K562 (cell line): Measurements from ENCODE around the gene OTUD5. TPM values are rescaled to one million over a fixed set of nuclear protein-coding genes. Genes with fewer than 3 reads are reported as not detected.
A peak's percentile ranks its signal among the peaks of the same experiment; 100 is the strongest.

Experiments
- ATF1 ChIP-seq, 2 experiments: fragments of 450-650 bp in 1 of 2; IDR thresholded peaks; 2 replicates each; pipeline ENCODE4 v1.6.1; 2016; ENCODE audit warnings: missing compliant biosample characterization in 1 of 2, missing genetic modification characterization in 1 of 2
- CGGBP1 ChIP-seq: fragments of 250-450 bp; sonication (Bioruptor Pico); IDR thresholded peaks from 2 replicates; pipeline ENCODE4 v1.9.0; 2021; ENCODE audit warnings: mild to moderate bottlenecking
- E4F1 ChIP-seq: fragments of 250-450 bp; sonication (Bioruptor Pico); IDR thresholded peaks from 2 replicates; pipeline ENCODE4 v1.5.0; 2021; ENCODE audit warnings: mild to moderate bottlenecking, borderline replicate concordance
- IRF1 ChIP-seq: sonication (generic); formaldehyde crosslinking; IDR thresholded peaks from 2 replicates; pipeline ENCODE4 v1.8.0; 2022; ENCODE audit warnings: missing genetic modification reagents, mild to moderate bottlenecking, borderline replicate concordance
- MAFK ChIP-seq: IDR thresholded peaks from 2 replicates; pipeline ENCODE4 v1.6.1; 2011; ENCODE audit warnings: low read length, improper control_type of control experiment
- MECOM ChIP-seq: fragments of 250-450 bp; sonication (Bioruptor Pico); IDR thresholded peaks from 2 replicates; pipeline ENCODE4 v1.8.0; 2022; ENCODE audit warnings: inconsistent platforms
- MEIS2 ChIP-seq: fragments of 450-650 bp; IDR thresholded peaks from 2 replicates; pipeline ENCODE4 v1.6.1; 2014; ENCODE audit warnings: mild to moderate bottlenecking; ENCODE audit not compliant: partially characterized antibody
- NFRKB ChIP-seq: fragments of 450-650 bp; IDR thresholded peaks from 2 replicates; pipeline ENCODE4 v1.6.1; 2016; ENCODE audit warnings: low read depth
- NR2C1 ChIP-seq, 2 experiments: fragments of 450-650 bp; IDR thresholded peaks; 2 replicates each; pipeline ENCODE4 v1.6.1; 2017; ENCODE audit warnings: mild to moderate bottlenecking in 2 of 2, antibody characterized with exemption in 1 of 2, inconsistent platforms in 1 of 2, missing compliant biosample characterization in 1 of 2, missing genetic modification characterization in 1 of 2
- PCBP1 ChIP-seq: fragments of 200-400 bp; formaldehyde crosslinking; IDR thresholded peaks from 2 replicates; pipeline ENCODE4 v1.6.1; 2018; ENCODE audit warnings: mild to moderate bottlenecking, low read depth, low read length; ENCODE audit not compliant: poor library complexity, severe bottlenecking
- POLR2AphosphoS2 ChIP-seq: IDR thresholded peaks from 2 replicates; pipeline ENCODE4 v1.6.1; 2012; ENCODE audit warnings: low read length, improper control_type of control experiment
- SMAD1 ChIP-seq: fragments of 150-350 bp; IDR thresholded peaks from 2 replicates; pipeline ENCODE4 v1.6.1; 2014; ENCODE audit warnings: low read length, low read depth; ENCODE audit not compliant: partially characterized antibody
- SP1 ChIP-seq: sonication (generic); formaldehyde crosslinking; IDR thresholded peaks from 2 replicates; pipeline ENCODE4 v1.8.1; 2022; ENCODE audit warnings: mild to moderate bottlenecking, missing genetic modification reagents
- ZNF324 ChIP-seq: fragments of 250-450 bp; sonication (Bioruptor Pico); IDR thresholded peaks from 2 replicates; pipeline ENCODE4 v1.4.0; 2020; ENCODE audit warnings: mild to moderate bottlenecking
- ZNF436 ChIP-seq: fragments of 250-450, 450-650 bp; sonication (Bioruptor Pico); formaldehyde crosslinking; IDR thresholded peaks from 2 replicates; pipeline ENCODE4 v1.7.0; 2020; ENCODE audit warnings: mild to moderate bottlenecking
- ZNF449 ChIP-seq: fragments of 250-450 bp; sonication (Bioruptor Pico); IDR thresholded peaks from 2 replicates; pipeline ENCODE4 v1.8.0; 2022; ENCODE audit warnings: moderate library complexity, mild to moderate bottlenecking, inconsistent platforms
- ZNF639 ChIP-seq, 2 experiments: fragments of 200-800 bp in 1 of 2; sonication (Bioruptor generic) in 1 of 2; sonication (generic) in 1 of 2; formaldehyde crosslinking in 1 of 2; IDR thresholded peaks in 1 of 2; conservative IDR thresholded peaks in 1 of 2; 2 replicates each; pipeline versions ENCODE4 v1.5.0 to v1.6.1; 2016 to 2020; ENCODE audit warnings: missing compliant biosample characterization in 1 of 2, missing genetic modification characterization in 1 of 2, missing genetic modification reagents in 1 of 2
- ZNF75A ChIP-seq: fragments of 450-650 bp; formaldehyde crosslinking; IDR thresholded peaks from 2 replicates; pipeline ENCODE4 v1.4.0; 2020; ENCODE audit warnings: mild to moderate bottlenecking
- polyA plus RNA-seq, 8 experiments: library from polyadenylated mRNA; depleted of rRNA in 4 of 8; stranded (reverse) in 5 of 8; unstranded in 3 of 8; fragments of >200 nt; fragmentation: Nextera tagmentation in 2 of 8; fragmentation: Illumina TruSeq in 1 of 8; extraction: Ambion mirVana in 2 of 8; extraction: Trizol in 1 of 8; gene quantifications; 2 replicates each; pipeline versions ENCODE4 v1.2.1 to v1.2.3, GENCODE V29; 2011 to 2014; ENCODE audit warnings: inconsistent platforms in 1 of 8, missing spikeins in 1 of 8
- total RNA-seq, 7 experiments: library from RNA; depleted of rRNA in 6 of 7; stranded (reverse); fragments of >200 nt in 6 of 7; fragmentation: Illumina TruSeq in 2 of 7; extraction: Trizol in 2 of 7; gene quantifications; 2 replicates each; pipeline versions ENCODE4 v1.2.1 to v1.2.3, GENCODE V29; 2011 to 2021; ENCODE audit warnings: low replicate concordance in 1 of 7

Gene OTUD5
- total and polyA plus RNA-seq, 9 of the 15 experiments (the other 6 are each of a cell fraction or from before 2014, with no cell fraction given) = 3.6 to 102 (median 59.0) TPM

- no peak for TF ChIP-seq IRF1
- TF ChIP-seq ATF1 (CRISPR knock-in tag; IDR thresholded peaks at IDR 0.05) = no peak
- no peak for TF ChIP-seq ATF1 (tag; IDR thresholded peaks at IDR 0.05)
- TF ChIP-seq ZNF639 (CRISPR knock-in tag; conservative IDR thresholded peaks at IDR 0.05 in 1 of 2, IDR thresholded peaks at IDR 0.05 in 1 of 2) = no peak
- no peak for TF ChIP-seq ZNF75A (CRISPR knock-in tag)
- TF ChIP-seq MEIS2 = peak; percentile 37
- no peak for TF ChIP-seq ZNF449 (CRISPR knock-in tag)
- no peak for TF ChIP-seq MAFK
- TF ChIP-seq SP1 (CRISPR knock-in tag) = peak; percentile 93
- TF ChIP-seq PCBP1 = no peak
- TF ChIP-seq ZNF324 (CRISPR knock-in tag) = no peak
- TF ChIP-seq ZNF436 (CRISPR knock-in tag) = no peak
- TF ChIP-seq NFRKB = no peak
- peak; percentile 85; the same call in 1 of the 2 replicates for TF ChIP-seq POLR2AphosphoS2
- TF ChIP-seq CGGBP1 (CRISPR knock-in tag) = no peak
- no peak for TF ChIP-seq SMAD1
- no peak for TF ChIP-seq NR2C1 (IDR thresholded peaks at IDR 0.05)
- TF ChIP-seq NR2C1 (tag; IDR thresholded peaks at IDR 0.05) = no peak
- no peak for TF ChIP-seq MECOM (CRISPR knock-in tag)
- no peak for TF ChIP-seq E4F1 (CRISPR knock-in tag)
Measured at GRCh38 chrX:48891402-48892288, 65.8 kb downstream of the OTUD5 start (continued).
